ENCODE data around the gene AKAP7.
"Not testable (repeated sequence)": the region's sequence is repeated elsewhere in the genome, so short reads cannot be mapped to it uniquely, and the experiment has no call there.

Gene AKAP7

DNA sequence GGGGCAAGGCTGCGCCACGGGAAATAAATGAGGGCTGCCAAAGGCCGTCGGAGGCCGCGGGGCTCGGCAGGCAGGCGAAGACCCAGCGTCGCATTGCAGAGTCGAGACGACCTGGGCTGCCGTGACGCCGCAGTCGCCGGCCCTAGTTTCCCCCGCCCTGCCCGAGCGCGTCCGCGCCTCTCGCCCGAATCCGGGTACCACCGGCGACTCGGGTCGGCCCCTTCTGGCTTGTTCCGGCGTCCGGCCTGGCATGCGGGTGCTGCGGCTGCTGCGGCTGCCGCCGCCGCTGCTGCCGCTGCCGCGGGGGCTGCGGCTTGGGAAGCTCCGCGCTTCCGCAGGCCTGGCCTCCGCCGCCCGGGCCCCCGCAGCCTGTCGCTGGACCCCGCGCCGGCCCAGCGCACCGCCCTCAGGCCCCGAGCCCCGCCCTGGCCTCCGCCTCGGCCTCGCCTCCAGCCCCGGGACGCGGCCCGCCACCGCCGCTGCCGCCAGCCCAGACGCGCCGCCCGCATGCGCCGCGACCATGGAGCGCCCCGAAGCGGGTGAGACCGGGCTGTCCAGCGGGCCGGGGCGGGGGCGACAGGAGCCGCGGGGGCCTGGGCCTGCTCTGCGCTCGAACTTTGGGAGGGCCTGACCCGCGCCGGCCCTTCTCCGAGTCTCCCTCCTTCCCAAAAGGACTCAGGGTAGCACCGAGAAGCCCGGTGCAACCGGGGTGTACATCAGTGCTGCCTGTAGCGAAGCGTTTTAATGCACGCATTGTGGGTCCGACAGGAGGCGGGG, at the start of gene AKAP7:
Gene AKAP7, plus strand, starts transcription at position 224 of the 777 bp plus-strand sequence. Its CDS starts 297 bp downstream, at position 521.
- peak; percentile 88 for ATAC-seq
- Mint-ChIP-seq H3K27ac (peak within 1 kb of the TSS; percentile 92), H3K27me3 (no peaks in the 10 kb centered on the region), H3K9me3 (no peaks in the 10 kb centered on the region), H3K4me3 (peak within 1 kb of the TSS; percentile 88), H3K36me3 (no peaks in the 10 kb centered on the region), H3K4me1 (peaks cover 18% of the 10 kb centered on the region)

DNA sequence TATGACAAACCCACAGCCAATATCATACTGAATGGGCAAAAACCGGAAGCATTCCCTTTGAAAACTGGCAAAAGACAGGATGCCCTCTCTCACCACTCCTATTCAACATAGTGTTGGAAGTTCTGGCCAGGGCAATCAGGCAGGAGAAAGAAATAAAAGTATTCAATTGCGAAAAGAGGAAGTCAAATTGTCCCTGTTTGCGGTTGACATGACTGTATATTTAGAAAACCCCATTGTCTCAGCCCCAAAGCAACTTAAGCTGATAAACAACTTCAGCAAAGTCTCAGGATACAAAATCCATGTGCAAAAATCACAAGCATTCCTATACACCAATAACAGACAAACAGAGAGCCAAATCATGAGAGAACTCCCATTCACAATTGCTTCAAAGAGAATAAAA, 44.9 kb upstream of the AKAP7 start:
- ATAC-seq, H3K27me3 Mint-ChIP-seq: not testable (repeated sequence)
- peaks cover 13% of the 10 kb centered on the region for H3K36me3 Mint-ChIP-seq
- peaks cover 17% of the 10 kb centered on the region for H3K9me3 Mint-ChIP-seq
- peaks cover 19% of the 10 kb centered on the region for H3K4me1 Mint-ChIP-seq
- H3K27ac Mint-ChIP-seq = peak overlapping the region; percentile 61
- H3K4me3 Mint-ChIP-seq = peak overlapping the region; percentile 34

DNA sequence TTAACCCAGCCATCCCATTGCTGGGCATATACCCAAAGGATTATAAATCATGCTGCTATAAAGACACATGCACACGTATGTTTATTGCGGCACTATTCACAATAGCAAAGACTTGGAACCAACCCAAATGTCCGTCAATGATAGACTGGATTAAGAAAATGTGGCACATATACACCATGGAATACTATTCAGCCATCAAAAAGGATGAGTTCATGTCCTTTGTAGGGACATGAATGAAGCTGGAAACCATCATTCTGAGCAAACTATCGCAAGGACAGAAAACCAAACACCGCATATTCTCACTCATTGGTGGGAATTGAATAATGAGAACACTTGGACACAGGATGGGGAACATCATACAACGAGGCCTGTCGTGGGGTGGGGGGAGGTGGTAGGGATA, 43.3 kb upstream of the AKAP7 start:
- peaks cover 19% of the 10 kb centered on the region for H3K4me1 Mint-ChIP-seq
- ATAC-seq, H3K27ac Mint-ChIP-seq, H3K27me3 Mint-ChIP-seq, H3K4me3 Mint-ChIP-seq: not testable (repeated sequence)
- H3K36me3 Mint-ChIP-seq = peaks cover 13% of the 10 kb centered on the region
- peaks cover 24% of the 10 kb centered on the region for H3K9me3 Mint-ChIP-seq

DNA sequence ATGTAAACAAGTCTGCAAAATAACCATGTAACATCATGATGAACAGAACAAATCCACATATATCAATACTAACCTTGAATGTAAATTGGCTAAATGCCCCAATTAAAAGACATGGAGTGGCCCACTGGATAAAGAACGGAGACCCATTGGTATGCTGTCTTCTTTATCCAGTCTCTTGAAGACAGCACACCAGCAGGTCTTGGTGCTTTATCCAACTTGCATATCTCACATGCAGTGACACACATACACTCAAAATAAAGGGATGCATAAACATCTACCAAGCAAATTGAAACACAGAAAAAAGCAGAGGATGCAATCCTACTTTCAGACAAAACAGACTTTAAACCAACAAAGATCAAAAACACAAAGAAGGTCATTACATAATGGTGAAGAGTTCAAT, 41.9 kb upstream of the AKAP7 start:
- Mint-ChIP-seq H3K4me1 (peaks cover 19% of the 10 kb centered on the region), H3K36me3 (peaks cover 8% of the 10 kb centered on the region), H3K4me3 (no peak overlapping the region), H3K27me3 (no peaks in the 10 kb centered on the region), H3K27ac (no peak overlapping the region), H3K9me3 (peaks cover 20% of the 10 kb centered on the region)
- ATAC-seq = no peak

DNA sequence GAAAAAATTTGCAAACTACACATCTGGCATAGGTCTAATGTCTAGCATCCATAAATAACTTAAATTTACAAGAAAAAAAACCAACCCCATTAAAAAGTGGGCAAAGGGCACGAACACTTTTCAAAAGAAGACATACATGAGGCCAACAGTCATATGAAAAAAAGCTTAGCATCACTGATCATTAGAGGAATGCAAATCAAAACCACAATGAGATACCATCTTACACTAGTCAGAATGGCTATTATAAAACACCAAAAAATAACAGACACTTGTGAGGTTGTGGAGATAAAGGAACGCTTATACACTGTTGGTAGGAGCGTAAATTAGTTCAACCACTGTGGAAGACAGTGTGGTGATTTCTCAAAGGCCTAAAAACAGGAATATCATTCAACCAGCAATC, 38.5 kb upstream of the AKAP7 start:
- no peak overlapping the region for H3K4me3 Mint-ChIP-seq
- H3K9me3 Mint-ChIP-seq = peaks cover 20% of the 10 kb centered on the region
- H3K4me1 Mint-ChIP-seq = no peaks in the 10 kb centered on the region
- no peak for ATAC-seq
- peaks cover 8% of the 10 kb centered on the region for H3K36me3 Mint-ChIP-seq
- no peaks in the 10 kb centered on the region for H3K27me3 Mint-ChIP-seq
- no peak overlapping the region for H3K27ac Mint-ChIP-seq

DNA sequence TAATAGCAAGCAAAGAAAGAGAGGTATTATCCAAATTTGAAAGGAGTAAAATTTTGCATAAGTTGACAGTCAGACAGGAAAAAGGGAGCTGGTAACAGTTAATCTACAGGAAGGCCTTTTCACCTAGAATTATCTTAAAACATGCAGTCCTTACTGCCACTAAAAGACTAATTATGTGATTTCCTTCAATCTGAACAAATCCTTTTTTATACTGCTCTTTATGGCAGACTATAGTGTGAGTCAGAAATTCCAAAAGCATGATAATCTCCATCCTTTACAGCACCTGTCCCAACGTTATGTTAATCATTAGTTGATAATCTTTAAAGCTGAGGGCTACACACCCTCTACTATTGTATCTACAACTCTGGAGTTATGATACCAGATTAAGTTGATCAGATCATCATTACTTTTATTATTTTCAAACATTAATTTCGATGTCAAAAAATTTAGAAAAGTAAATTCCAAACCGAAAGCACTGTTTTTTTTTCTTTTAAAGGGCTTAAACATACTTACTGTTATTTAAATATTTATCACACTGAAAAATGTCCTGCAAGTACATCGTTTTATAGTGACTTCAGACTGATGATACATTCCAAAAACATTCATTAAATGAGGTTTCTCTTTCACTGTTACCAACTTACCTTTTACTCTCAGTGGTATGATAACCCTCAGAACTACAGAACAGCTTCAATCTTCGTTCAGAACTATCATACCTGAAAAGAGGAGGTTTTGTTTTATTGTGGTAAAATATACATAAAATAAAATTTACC, 33.2 kb upstream of the AKAP7 start:
- ATAC-seq = no peak
- Mint-ChIP-seq H3K36me3 (no peaks in the 10 kb centered on the region), H3K4me1 (no peaks in the 10 kb centered on the region), H3K27ac (no peak overlapping the region), H3K4me3 (no peak overlapping the region), H3K27me3 (no peaks in the 10 kb centered on the region), H3K9me3 (peaks cover 2% of the 10 kb centered on the region)

DNA sequence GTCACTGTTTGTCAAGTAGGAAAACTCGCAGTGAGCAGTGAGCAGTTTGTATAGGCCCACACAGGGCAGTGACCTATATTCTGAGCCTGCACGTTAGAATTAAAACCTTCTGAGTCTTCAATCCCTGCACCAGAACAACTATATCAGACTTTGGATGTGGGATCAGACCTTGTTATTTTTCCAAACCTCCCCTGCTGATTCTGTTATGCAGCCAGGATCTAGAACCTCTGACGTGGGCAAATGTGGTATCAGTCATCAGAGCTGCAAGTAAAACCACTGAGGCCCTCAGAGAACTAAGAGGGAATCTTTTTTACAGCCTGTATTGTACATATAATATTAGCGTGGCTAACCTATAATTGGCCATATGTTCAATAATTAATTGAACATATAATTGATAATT, 32.0 kb upstream of the AKAP7 start:
- Mint-ChIP-seq H3K27ac (no peak overlapping the region), H3K4me1 (peaks cover 6% of the 10 kb centered on the region), H3K9me3 (peaks cover 2% of the 10 kb centered on the region), H3K4me3 (no peak overlapping the region), H3K36me3 (no peaks in the 10 kb centered on the region), H3K27me3 (no peaks in the 10 kb centered on the region)
- no peak for ATAC-seq

DNA sequence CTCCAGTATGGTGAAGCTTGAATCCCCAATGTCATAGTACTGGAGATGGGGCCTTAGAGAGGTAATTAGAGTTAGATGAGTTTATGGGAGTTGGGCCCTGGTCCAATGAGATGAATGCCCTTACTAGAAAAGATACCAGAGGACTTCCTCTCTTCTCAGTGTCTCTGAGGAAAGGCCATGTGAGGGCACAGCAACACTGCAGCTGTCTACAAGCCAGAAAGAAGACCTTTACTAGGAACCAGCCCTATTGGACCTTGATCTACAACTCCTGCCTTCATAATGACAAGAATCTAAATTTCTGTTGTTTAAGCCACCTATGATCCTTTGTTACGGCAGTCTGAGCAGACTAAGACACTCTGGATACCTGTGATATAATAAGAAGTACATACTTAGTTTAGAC, 31.4 kb upstream of the AKAP7 start:
- H3K36me3 Mint-ChIP-seq = no peaks in the 10 kb centered on the region
- H3K4me3 Mint-ChIP-seq = no peak overlapping the region
- peaks cover 12% of the 10 kb centered on the region for H3K4me1 Mint-ChIP-seq
- H3K9me3 Mint-ChIP-seq = peaks cover 2% of the 10 kb centered on the region
- H3K27me3 Mint-ChIP-seq = no peaks in the 10 kb centered on the region
- ATAC-seq = no peak
- H3K27ac Mint-ChIP-seq = no peak overlapping the region

DNA sequence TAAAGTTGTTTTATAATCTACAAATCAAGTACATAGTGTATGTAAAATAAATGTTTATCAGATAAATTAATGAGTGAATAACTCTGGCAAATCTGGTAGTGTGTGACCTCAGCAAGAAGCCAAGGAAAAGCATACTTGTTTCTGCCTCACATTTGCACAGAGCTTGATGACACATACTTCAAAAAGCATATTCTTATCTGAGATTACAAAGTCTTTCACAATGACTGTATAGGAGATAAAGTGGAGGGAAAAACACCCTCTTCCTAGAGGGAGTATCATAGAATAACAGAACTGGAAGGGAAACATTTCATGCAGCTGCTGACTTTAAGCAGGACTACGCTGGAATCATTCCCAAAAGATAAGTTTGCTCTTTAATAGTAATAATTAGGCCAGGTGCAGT, 28.1 kb upstream of the AKAP7 start:
- peak overlapping the region; percentile 81 for H3K27ac Mint-ChIP-seq
- no peaks in the 10 kb centered on the region for H3K27me3 Mint-ChIP-seq
- peaks cover 19% of the 10 kb centered on the region for H3K4me1 Mint-ChIP-seq
- no peaks in the 10 kb centered on the region for H3K9me3 Mint-ChIP-seq
- ATAC-seq = no peak
- no peaks in the 10 kb centered on the region for H3K36me3 Mint-ChIP-seq
- H3K4me3 Mint-ChIP-seq = no peak overlapping the region

DNA sequence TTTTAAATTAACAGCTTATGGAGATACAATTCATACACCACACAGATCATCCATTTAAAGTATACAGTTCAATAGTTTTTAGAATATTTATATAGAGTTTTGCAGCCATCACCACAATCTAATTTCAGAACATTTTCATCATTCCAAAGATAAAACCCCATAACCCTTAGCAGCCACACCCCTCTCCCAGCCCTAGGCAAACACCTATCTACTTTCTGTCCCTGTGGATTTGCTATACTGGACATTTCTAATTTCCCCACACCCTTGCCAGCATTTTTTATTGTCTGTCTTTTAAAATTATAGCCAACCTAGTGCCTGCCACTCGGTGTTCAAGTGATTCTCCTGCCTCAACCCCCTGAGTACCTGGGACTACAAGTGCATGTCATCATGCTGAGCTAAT, 23.0 kb upstream of the AKAP7 start:
- H3K36me3 Mint-ChIP-seq = no peaks in the 10 kb centered on the region
- peaks cover 24% of the 10 kb centered on the region for H3K4me1 Mint-ChIP-seq
- H3K4me3 Mint-ChIP-seq = no peak overlapping the region
- no peaks in the 10 kb centered on the region for H3K27me3 Mint-ChIP-seq
- ATAC-seq = no peak
- no peak overlapping the region for H3K27ac Mint-ChIP-seq
- no peaks in the 10 kb centered on the region for H3K9me3 Mint-ChIP-seq

DNA sequence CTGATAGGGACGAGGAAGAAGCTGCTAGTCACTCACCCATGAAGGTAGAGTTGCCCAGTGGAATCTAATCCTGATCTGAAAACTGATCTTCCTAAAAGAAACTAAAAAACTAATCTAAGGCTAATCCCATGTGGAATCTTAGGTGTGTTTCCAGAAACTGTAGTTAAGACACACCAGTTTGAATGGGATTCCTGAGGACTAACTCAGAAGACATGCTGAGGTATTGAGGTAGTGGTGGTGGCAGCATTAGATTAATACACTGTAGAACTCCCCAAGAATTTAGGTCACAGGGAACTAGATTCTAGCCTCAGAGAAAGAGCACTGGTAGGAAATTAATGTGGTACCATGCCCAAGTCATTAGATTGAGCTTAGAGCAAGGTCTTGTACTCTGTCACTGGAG, 19.6 kb upstream of the AKAP7 start:
- H3K36me3 Mint-ChIP-seq = no peaks in the 10 kb centered on the region
- no peaks in the 10 kb centered on the region for H3K9me3 Mint-ChIP-seq
- ATAC-seq = no peak
- no peak overlapping the region for H3K27ac Mint-ChIP-seq
- no peaks in the 10 kb centered on the region for H3K27me3 Mint-ChIP-seq
- H3K4me3 Mint-ChIP-seq = no peak overlapping the region
- H3K4me1 Mint-ChIP-seq = peaks cover 16% of the 10 kb centered on the region

DNA sequence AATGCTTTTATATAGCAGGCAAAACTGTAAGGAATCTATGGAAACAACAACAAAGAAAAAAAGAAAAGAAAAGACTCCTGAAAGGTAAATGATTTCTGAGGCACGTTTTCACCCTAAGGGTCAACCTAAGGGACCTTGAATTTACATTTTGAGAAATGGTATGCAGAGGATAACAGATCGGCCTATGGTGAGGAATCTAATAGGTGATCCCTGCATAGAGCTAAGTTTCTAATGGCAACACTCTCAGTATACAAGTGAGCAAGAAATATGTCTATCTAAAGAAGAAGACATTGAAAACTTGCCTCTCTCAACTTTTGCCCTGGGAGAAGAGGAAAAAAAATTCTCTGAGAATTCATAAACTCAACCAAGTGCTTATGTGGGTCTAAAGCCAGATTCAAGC, 18.9 kb upstream of the AKAP7 start:
- no peak overlapping the region for H3K27ac Mint-ChIP-seq
- peaks cover 16% of the 10 kb centered on the region for H3K4me1 Mint-ChIP-seq
- no peaks in the 10 kb centered on the region for H3K36me3 Mint-ChIP-seq
- no peak for ATAC-seq
- no peak overlapping the region for H3K4me3 Mint-ChIP-seq
- no peaks in the 10 kb centered on the region for H3K9me3 Mint-ChIP-seq
- H3K27me3 Mint-ChIP-seq = no peaks in the 10 kb centered on the region

DNA sequence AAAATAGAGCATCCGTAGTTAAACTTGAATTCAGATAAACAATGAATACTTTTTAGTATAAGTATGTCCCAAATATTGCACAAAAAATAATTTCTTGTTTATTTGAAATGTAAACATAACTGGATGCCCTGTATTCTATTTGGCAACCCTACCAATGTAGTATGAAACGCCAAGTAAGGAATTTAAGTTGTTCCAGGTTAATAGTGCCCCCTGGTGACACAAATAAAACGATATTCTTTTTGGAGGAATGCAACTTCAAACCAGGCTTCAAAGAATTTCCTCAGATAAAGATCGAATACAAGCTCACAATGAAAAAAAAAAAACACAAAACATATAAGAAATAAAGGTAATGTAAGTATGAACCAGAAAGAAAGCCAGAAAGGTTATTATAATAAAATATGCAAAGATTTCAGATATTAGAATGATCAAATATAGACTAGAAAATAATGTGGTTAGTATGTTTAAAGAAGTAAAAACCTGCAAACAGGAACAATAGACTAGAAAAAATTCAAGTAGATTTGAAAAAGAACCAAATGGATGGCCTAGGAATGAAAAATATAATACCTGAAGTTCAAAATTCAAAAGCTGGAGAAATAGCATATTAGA, 18.4 kb upstream of the AKAP7 start:
- Mint-ChIP-seq H3K4me1 (peaks cover 16% of the 10 kb centered on the region), H3K4me3 (no peak overlapping the region), H3K27ac (no peak overlapping the region), H3K9me3 (no peaks in the 10 kb centered on the region), H3K36me3 (no peaks in the 10 kb centered on the region), H3K27me3 (no peaks in the 10 kb centered on the region)
- no peak for ATAC-seq

DNA sequence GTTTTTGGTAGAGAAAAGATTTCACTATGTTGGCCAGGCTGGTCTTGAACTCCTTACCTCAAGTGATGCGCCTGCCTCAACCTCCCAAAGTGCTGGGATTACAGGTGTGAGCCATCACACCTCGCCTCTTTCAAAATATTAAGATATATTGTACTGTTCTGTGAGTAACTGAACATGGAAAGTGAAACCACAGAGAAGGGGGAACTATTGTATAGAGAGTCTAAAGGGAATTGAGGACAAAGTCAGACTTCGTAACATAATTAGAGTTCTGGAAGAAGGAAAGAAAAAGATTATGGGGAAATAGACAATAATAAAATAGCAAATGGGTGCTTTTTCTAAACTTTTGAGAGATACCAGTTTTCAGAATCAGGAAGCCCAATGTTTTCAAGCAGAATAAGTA, 17.4 kb upstream of the AKAP7 start:
- no peaks in the 10 kb centered on the region for H3K9me3 Mint-ChIP-seq
- H3K27me3 Mint-ChIP-seq = no peaks in the 10 kb centered on the region

DNA sequence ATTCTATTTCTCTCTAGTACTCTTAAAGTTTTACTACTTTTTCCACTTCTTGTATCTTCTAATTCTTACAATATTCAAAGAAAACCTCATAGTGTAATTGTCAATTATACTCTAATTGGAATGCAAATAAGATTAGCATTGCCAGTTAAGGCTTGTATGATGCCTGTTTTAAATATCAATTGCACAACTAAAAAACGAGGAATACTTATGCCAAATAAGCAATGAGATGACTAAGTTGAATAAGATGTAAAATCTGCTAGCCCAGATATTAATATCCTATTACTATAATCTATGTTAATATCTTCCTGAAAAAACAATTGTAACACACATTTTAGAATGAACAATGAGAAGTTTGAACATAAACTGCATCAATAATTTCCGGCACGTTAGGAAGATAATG, 13.3 kb upstream of the AKAP7 start:
- H3K27ac Mint-ChIP-seq = no peak overlapping the region
- H3K27me3 Mint-ChIP-seq = no peaks in the 10 kb centered on the region
- H3K36me3 Mint-ChIP-seq = no peaks in the 10 kb centered on the region
- H3K4me3 Mint-ChIP-seq = no peak overlapping the region
- ATAC-seq = no peak
- peaks cover 11% of the 10 kb centered on the region for H3K4me1 Mint-ChIP-seq
- no peaks in the 10 kb centered on the region for H3K9me3 Mint-ChIP-seq

More for the DNA sequence above, 17.4 kb upstream of the AKAP7 start:
- Mint-ChIP-seq H3K36me3 (no peaks in the 10 kb centered on the region), H3K4me1 (peaks cover 16% of the 10 kb centered on the region), H3K4me3 (no peak overlapping the region), H3K27ac (peak overlapping the region; percentile 18)
- no peak for ATAC-seq

Measured in stimulated activated memory B cell treated with anti-CD40 and anti-IgM and Interleukin-4, amounts not matched to agents 10 μg/mL and 1 μg/mL and 100 μg/mL, for 72 hours (primary cell).